ENCODE results near the gene SNRNP200. TPM values are rescaled to one million over a fixed set of nuclear protein-coding genes. Genes with fewer than 3 reads are reported as not detected.

Gene SNRNP200
- total RNA-seq, 1 donor from 2014 or later, result 136 TPM

- Mint-ChIP-seq H3K27ac (ENCODE audit: unreplicated experiment) (no peak overlapping the region), H3K36me3 (ENCODE audit: unreplicated experiment) (peaks cover 4% of the 10 kb centered on the region), H3K9me3 (ENCODE audit: unreplicated experiment) (no peaks in the 10 kb centered on the region), H3K4me3 (ENCODE audit: unreplicated experiment) (no peak overlapping the region), H3K4me1 (ENCODE audit: low read depth, unreplicated experiment) (peaks cover 2% of the 10 kb centered on the region), H3K27me3 (ENCODE audit: unreplicated experiment) (peaks cover 4% of the 10 kb centered on the region)
- TF ChIP-seq CTCF (IDR thresholded peaks at IDR 0.05; ENCODE audit: partially characterized antibody, unreplicated experiment), result no peak
- DNase-seq, result no peak
Measured at GRCh38 chr2:96330407-96330806, 25.1 kb upstream of the SNRNP200 start.

GRCh38 chr2:96329874-96330273, 24.5 kb upstream of the SNRNP200 start:
- Mint-ChIP-seq H3K9me3 (ENCODE audit: unreplicated experiment) (no peaks in the 10 kb centered on the region), H3K27me3 (ENCODE audit: unreplicated experiment) (peaks cover 6% of the 10 kb centered on the region), H3K4me1 (ENCODE audit: low read depth, unreplicated experiment) (peaks cover under 1% of the 10 kb centered on the region), H3K27ac (ENCODE audit: unreplicated experiment) (no peak overlapping the region), H3K4me3 (ENCODE audit: unreplicated experiment) (no peak overlapping the region), H3K36me3 (ENCODE audit: unreplicated experiment) (peaks cover 4% of the 10 kb centered on the region)
- no peak for TF ChIP-seq CTCF (IDR thresholded peaks at IDR 0.05; ENCODE audit: partially characterized antibody, unreplicated experiment)
- no peak for DNase-seq

GRCh38 chr2:96329456-96329855, 24.1 kb upstream of the SNRNP200 start:
- Mint-ChIP-seq H3K4me1 (ENCODE audit: low read depth, unreplicated experiment) (no peaks in the 10 kb centered on the region), H3K9me3 (ENCODE audit: unreplicated experiment) (no peaks in the 10 kb centered on the region), H3K27ac (ENCODE audit: unreplicated experiment) (no peak overlapping the region), H3K4me3 (ENCODE audit: unreplicated experiment) (no peak overlapping the region), H3K36me3 (ENCODE audit: unreplicated experiment) (peaks cover 4% of the 10 kb centered on the region), H3K27me3 (ENCODE audit: unreplicated experiment) (peaks cover 10% of the 10 kb centered on the region)
- DNase-seq, result no peak
- no peak for TF ChIP-seq CTCF (IDR thresholded peaks at IDR 0.05; ENCODE audit: partially characterized antibody, unreplicated experiment)

- Mint-ChIP-seq H3K4me3 (ENCODE audit: unreplicated experiment) (no peak overlapping the region), H3K27me3 (ENCODE audit: unreplicated experiment) (peaks cover 13% of the 10 kb centered on the region), H3K27ac (ENCODE audit: unreplicated experiment) (no peak overlapping the region), H3K4me1 (ENCODE audit: low read depth, unreplicated experiment) (no peaks in the 10 kb centered on the region), H3K36me3 (ENCODE audit: unreplicated experiment) (peaks cover 4% of the 10 kb centered on the region), H3K9me3 (ENCODE audit: unreplicated experiment) (no peaks in the 10 kb centered on the region)
- DNase-seq, result no peak
- TF ChIP-seq CTCF (IDR thresholded peaks at IDR 0.05; ENCODE audit: partially characterized antibody, unreplicated experiment), result no peak
Measured at GRCh38 chr2:96326990-96327820, 21.9 kb upstream of the SNRNP200 start.

- DNase-seq, result no peak
- Mint-ChIP-seq H3K4me3 (ENCODE audit: unreplicated experiment) (no peak overlapping the region), H3K9me3 (ENCODE audit: unreplicated experiment) (no peaks in the 10 kb centered on the region), H3K36me3 (ENCODE audit: unreplicated experiment) (peaks cover 4% of the 10 kb centered on the region), H3K27ac (ENCODE audit: unreplicated experiment) (no peak overlapping the region), H3K4me1 (ENCODE audit: low read depth, unreplicated experiment) (no peaks in the 10 kb centered on the region), H3K27me3 (ENCODE audit: unreplicated experiment) (peaks cover 15% of the 10 kb centered on the region)
- TF ChIP-seq CTCF (IDR thresholded peaks at IDR 0.05; ENCODE audit: partially characterized antibody, unreplicated experiment), result no peak
Measured at GRCh38 chr2:96326564-96326963, 21.2 kb upstream of the SNRNP200 start.
